ENCODE measurements around the gene KRTAP3-3.

KRTAP3-3 gene

GRCh38 chr17:40956401-40957254 is 37.3 kb downstream of the KRTAP3-3 start:
- DNase-seq: no peak

- no peak for DNase-seq
These were observed 40.1 kb downstream of the KRTAP3-3 start for GRCh38 chr17:40953881-40954280.

DNA sequence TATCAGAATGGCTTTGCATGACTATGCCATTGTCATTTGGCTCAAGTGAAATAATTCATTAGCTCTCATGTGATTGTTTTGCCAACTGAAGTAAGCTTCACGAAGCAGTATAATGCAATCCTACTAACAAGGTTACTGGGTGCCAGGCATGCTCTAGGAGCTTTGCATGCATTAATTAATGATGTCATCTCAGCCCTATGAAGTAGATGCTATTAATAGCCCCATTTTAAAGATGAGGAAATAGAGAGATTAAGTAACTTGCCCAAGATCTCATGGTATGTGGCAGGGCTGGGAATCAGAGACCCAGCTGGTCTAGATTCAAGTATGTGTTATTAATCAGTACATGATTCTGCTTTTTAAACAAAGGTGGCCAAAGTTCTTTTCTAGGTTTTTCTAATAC is 41.3 kb downstream of the KRTAP3-3 start:
- no peak for DNase-seq

GRCh38 chr17:40952154-40952553 is 41.8 kb downstream of the KRTAP3-3 start:
- DNase-seq: no peak

GRCh38 chr17:40951011-40951622 is 42.8 kb downstream of the KRTAP3-3 start:
- DNase-seq: no peak

- DNase-seq: no peak
These were observed 43.8 kb downstream of the KRTAP3-3 start for GRCh38 chr17:40950176-40950575.

DNA sequence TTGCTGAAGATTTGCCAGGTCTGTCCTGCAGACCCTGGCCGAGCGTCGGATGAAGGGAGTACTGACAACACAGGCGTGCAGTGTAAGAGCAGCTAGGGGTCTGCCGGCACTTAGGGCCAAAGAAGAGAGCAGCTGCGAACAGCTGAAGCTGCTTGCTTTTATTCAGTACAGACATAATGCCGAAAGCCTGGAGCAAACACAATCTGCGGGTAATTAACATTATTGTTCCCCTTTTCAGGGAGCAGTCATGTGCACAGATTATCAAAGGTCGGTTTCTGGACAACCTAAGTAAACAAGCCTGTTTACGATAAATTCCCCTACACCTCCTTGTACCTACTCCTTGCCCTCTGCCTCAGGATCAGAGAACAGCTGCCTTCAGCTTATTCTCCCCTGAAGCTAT is 44.5 kb downstream of the KRTAP3-3 start:
- DNase-seq: no peak

DNA sequence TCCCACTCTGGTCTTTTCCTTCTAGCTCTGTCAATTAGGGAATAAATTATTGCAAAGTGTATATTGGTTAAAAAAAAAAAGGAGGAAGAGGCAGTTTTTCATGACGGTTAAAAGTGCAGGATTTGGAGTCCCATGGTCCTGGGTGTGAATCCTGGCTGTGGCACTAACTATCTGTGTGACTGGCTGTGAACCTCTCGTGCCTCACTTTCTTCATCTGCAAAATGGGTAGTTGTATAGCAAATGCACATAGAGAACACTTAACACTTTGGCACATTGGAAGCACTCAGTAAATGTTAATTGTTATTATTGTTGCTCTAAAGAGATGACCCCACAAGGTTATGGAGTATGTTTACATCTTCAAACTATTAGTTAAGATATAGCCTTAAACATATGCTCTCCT is 46.0 kb downstream of the KRTAP3-3 start:
- no peak for DNase-seq

DNA sequence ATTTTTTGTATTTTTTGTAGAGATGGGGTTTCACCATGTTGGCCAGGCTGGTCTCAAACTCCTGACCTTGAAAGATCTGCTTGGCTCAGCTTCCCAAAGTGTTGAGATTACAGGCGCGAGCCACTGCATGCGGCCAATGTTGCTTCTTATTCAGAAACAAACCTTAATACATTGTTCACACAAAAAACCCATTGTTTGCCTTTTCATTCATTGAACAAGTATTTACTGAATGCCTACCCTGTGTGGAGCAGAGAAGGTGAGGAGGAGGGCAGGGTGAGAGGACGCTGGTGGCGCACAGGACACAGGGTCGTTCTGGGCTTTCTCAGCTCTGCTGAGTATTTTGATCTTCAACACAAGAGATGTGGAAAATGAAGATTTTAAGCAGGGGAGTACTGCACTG is 48.5 kb downstream of the KRTAP3-3 start:
- DNase-seq: no peak

- DNase-seq: no peak
These were observed 49.4 kb downstream of the KRTAP3-3 start for GRCh38 chr17:40944531-40944930.

All from GOT3 (cell line).